B cell (primary cell): Measurements from ENCODE around the gene PTPRN.

Experiments
- EZH2 ChIP-seq: IDR thresholded peaks from 2 replicates; pipeline ENCODE4 v1.6.1; 2012; ENCODE audit warnings: borderline replicate concordance, low read depth, mild to moderate bottlenecking, moderate library complexity, low read length; ENCODE audit not compliant: insufficient read depth, poor library complexity, severe bottlenecking
- TF ChIP-seq, protein P1 (sequence below): fragments of 200-600 bp; IDR thresholded peaks from one replicate; pipeline ENCODE4 v1.8.0; 2022; ENCODE audit warnings: antibody characterized with exemption, mild to moderate bottlenecking

DNA sequence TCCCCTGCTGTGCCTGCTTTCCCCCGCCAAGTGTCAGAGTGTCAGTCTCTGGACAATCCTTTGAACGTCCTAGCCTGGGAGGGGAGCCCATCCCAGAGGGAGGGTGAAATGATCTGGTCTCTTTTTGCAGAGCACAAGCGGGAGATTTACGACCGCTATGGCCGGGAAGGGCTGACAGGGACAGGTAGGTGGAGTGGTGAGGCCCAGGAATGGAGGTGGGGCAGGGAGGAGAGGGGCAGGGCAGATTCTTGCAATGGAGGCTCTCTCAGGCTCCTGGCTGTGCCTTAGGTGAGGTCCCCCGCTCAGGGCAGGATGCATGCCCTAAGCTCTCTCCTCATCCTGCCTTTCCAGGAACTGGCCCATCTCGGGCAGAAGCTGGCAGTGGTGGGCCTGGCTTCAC lies 27.6 kb downstream of the PTPRN start:
- TF ChIP-seq, protein P1, sequence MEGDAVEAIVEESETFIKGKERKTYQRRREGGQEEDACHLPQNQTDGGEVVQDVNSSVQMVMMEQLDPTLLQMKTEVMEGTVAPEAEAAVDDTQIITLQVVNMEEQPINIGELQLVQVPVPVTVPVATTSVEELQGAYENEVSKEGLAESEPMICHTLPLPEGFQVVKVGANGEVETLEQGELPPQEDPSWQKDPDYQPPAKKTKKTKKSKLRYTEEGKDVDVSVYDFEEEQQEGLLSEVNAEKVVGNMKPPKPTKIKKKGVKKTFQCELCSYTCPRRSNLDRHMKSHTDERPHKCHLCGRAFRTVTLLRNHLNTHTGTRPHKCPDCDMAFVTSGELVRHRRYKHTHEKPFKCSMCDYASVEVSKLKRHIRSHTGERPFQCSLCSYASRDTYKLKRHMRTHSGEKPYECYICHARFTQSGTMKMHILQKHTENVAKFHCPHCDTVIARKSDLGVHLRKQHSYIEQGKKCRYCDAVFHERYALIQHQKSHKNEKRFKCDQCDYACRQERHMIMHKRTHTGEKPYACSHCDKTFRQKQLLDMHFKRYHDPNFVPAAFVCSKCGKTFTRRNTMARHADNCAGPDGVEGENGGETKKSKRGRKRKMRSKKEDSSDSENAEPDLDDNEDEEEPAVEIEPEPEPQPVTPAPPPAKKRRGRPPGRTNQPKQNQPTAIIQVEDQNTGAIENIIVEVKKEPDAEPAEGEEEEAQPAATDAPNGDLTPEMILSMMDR, result no peak
- TF ChIP-seq EZH2, result no peak
